Measurements from ENCODE around the gene MLPH. TPM values are rescaled to one million over a fixed set of nuclear protein-coding genes. Genes with fewer than 3 reads are reported as not detected.

MLPH gene
- total RNA-seq, 2 experiments from 2014 or later, result 0.39 TPM; not detected in 1

GRCh38 chr2:237596520-237597195 lies 109.6 kb downstream of the MLPH start:
- intact Hi-C loops (cut with DNase I, micrococcal nuclease), result no loop called here
- Histone ChIP-seq H3K36me3 (ENCODE audit: insufficient read depth, low read length) (no peaks in the 10 kb centered on the region), H3K4me3 (ENCODE audit: low read length) (no peak overlapping the region), H3K4me1 (ENCODE audit: insufficient read depth, low read length) (peaks cover 6% of the 10 kb centered on the region), H3K9me3 (ENCODE audit: control insufficient read depth in 1 of 2, insufficient read depth in 1 of 2, low read length in 2 of 2) (no peaks in the 10 kb centered on the region), H3K27me3 (ENCODE audit: control insufficient read depth in 1 of 2, insufficient read depth in 2 of 2, low read length in 2 of 2) (no peaks in the 10 kb centered on the region), H3K27ac (ENCODE audit: low read depth in 1 of 2, low read length in 2 of 2) (no peak overlapping the region)
- Mint-ChIP-seq H3K9me3 (no peaks in the 10 kb centered on the region), H3K27me3 (no peaks in the 10 kb centered on the region), H3K27ac (no peak overlapping the region), H3K4me3 (no peak overlapping the region), H3K4me1 (ENCODE audit: low read depth) (peaks cover 9% of the 10 kb centered on the region), H3K36me3 (ENCODE audit: low read depth) (no peaks in the 10 kb centered on the region)
- DNase-seq (no peak), ATAC-seq (ENCODE audit: poor library complexity) (no peak)
- ChIA-PET POLR2A (no interaction called here), CTCF (no interaction called here)
- TF ChIP-seq, protein P1, sequence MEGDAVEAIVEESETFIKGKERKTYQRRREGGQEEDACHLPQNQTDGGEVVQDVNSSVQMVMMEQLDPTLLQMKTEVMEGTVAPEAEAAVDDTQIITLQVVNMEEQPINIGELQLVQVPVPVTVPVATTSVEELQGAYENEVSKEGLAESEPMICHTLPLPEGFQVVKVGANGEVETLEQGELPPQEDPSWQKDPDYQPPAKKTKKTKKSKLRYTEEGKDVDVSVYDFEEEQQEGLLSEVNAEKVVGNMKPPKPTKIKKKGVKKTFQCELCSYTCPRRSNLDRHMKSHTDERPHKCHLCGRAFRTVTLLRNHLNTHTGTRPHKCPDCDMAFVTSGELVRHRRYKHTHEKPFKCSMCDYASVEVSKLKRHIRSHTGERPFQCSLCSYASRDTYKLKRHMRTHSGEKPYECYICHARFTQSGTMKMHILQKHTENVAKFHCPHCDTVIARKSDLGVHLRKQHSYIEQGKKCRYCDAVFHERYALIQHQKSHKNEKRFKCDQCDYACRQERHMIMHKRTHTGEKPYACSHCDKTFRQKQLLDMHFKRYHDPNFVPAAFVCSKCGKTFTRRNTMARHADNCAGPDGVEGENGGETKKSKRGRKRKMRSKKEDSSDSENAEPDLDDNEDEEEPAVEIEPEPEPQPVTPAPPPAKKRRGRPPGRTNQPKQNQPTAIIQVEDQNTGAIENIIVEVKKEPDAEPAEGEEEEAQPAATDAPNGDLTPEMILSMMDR (IDR thresholded peaks at IDR 0.05), result no peak

- CTCF ChIA-PET, result no interaction called here
- POLR2A ChIA-PET, result no interaction called here
- H3K9me3 Mint-ChIP-seq, result no peaks in the 10 kb centered on the region
Measured at GRCh38 chr2:237597196-237598145, 110.4 kb downstream of the MLPH start.

DNA sequence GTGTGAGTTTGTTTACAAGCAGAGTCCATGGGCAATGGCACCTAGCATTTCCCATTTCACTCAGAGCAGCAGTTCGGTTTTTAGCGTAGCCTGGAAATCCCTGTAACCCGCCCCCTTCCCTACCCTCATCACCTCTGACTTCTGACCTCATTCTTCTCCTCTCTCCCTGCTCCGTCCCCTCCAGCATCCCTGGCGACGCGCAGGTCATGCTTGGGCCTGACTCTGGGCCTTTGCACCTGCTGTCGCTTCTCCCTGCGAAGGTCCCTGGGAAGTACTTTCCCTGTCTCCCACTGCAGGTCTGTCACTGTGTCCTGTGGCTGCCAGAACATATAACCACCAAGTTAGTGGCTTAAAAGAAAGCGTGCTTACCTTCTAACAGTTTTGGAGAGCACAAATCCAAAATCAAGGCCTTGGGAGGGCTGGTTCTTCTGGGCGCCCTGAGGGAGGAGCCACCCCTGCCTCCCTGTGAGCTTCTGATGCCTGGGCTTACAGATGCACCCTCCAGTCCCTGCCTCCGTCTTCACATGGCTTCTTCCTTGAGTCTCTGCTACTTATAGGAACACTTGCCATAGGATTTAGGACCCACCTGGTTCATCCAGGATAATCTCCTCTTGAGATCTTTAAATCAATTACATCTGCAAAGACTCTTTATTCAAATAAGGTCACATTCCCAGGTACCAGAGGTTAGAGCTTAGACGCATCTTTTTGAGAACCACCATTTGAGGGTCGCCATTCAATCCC lies 111.6 kb downstream of the MLPH start:
- POLR2A ChIA-PET, result no interaction called here
- Histone ChIP-seq H3K27ac (ENCODE audit: low read depth in 1 of 2, low read length in 2 of 2) (no peak overlapping the region), H3K9me3 (ENCODE audit: control insufficient read depth in 1 of 2, insufficient read depth in 1 of 2, low read length in 2 of 2) (no peaks in the 10 kb centered on the region), H3K4me3 (ENCODE audit: low read length) (no peak overlapping the region), H3K27me3 (ENCODE audit: control insufficient read depth in 1 of 2, insufficient read depth in 2 of 2, low read length in 2 of 2) (no peaks in the 10 kb centered on the region), H3K36me3 (ENCODE audit: insufficient read depth, low read length) (no peaks in the 10 kb centered on the region), H3K4me1 (ENCODE audit: insufficient read depth, low read length) (peaks cover 16% of the 10 kb centered on the region)
- ATAC-seq (ENCODE audit: poor library complexity) (no peak), DNase-seq (no peak)
- Mint-ChIP-seq H3K4me3 (no peak overlapping the region), H3K27ac (no peak overlapping the region), H3K4me1 (ENCODE audit: low read depth) (peaks cover 24% of the 10 kb centered on the region), H3K27me3 (no peaks in the 10 kb centered on the region), H3K36me3 (ENCODE audit: low read depth) (no peaks in the 10 kb centered on the region), H3K9me3 (no peaks in the 10 kb centered on the region)
- intact Hi-C loops (cut with DNase I, micrococcal nuclease), result no loop called here
- CTCF ChIA-PET, result interaction anchor here (0.9 kb wide), 1 partner anchor 18 kb away, joined by 3 read pairs; no protein-coding TSS in a partner anchor
- TF ChIP-seq, protein P1 (IDR thresholded peaks at IDR 0.05), result no peak

More at GRCh38 chr2:237597196-237598145, 110.4 kb downstream of the MLPH start:
- Mint-ChIP-seq H3K36me3 (ENCODE audit: low read depth) (no peaks in the 10 kb centered on the region), H3K27ac (no peak overlapping the region), H3K4me1 (ENCODE audit: low read depth) (peaks cover 13% of the 10 kb centered on the region), H3K4me3 (no peak overlapping the region), H3K27me3 (no peaks in the 10 kb centered on the region)
- TF ChIP-seq, protein P1 (IDR thresholded peaks at IDR 0.05), result no peak
- H3K4me1 ChIP-seq (ENCODE audit: insufficient read depth, low read length), result peaks cover 5% of the 10 kb centered on the region
- H3K27me3 ChIP-seq (ENCODE audit: control insufficient read depth in 1 of 2, insufficient read depth in 2 of 2, low read length in 2 of 2), result no peaks in the 10 kb centered on the region
- intact Hi-C loops (cut with DNase I, micrococcal nuclease), result no loop called here
- H3K27ac ChIP-seq (ENCODE audit: low read depth in 1 of 2, low read length in 2 of 2), result no peak overlapping the region
- H3K36me3 ChIP-seq (ENCODE audit: insufficient read depth, low read length), result no peaks in the 10 kb centered on the region
- no peak overlapping the region for H3K4me3 ChIP-seq (ENCODE audit: low read length)
- ATAC-seq (ENCODE audit: poor library complexity) (no peak), DNase-seq (no peak)
- H3K9me3 ChIP-seq (ENCODE audit: control insufficient read depth in 1 of 2, insufficient read depth in 1 of 2, low read length in 2 of 2), result no peaks in the 10 kb centered on the region
